CD4-positive, alpha-beta T cell treated with Interleukin-6 at 100 ng/mL for 8 hours (primary cell): Measurements from ENCODE around the gene MLF2.

Experiments used
- DNase-seq: peaks from one replicate; pipeline ENCODE4 v3.0.0-alpha.2; 2020; ENCODE audit warnings: mixed read lengths, low spot score

MLF2 gene, protein sequence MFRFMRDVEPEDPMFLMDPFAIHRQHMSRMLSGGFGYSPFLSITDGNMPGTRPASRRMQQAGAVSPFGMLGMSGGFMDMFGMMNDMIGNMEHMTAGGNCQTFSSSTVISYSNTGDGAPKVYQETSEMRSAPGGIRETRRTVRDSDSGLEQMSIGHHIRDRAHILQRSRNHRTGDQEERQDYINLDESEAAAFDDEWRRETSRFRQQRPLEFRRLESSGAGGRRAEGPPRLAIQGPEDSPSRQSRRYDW

DNA sequence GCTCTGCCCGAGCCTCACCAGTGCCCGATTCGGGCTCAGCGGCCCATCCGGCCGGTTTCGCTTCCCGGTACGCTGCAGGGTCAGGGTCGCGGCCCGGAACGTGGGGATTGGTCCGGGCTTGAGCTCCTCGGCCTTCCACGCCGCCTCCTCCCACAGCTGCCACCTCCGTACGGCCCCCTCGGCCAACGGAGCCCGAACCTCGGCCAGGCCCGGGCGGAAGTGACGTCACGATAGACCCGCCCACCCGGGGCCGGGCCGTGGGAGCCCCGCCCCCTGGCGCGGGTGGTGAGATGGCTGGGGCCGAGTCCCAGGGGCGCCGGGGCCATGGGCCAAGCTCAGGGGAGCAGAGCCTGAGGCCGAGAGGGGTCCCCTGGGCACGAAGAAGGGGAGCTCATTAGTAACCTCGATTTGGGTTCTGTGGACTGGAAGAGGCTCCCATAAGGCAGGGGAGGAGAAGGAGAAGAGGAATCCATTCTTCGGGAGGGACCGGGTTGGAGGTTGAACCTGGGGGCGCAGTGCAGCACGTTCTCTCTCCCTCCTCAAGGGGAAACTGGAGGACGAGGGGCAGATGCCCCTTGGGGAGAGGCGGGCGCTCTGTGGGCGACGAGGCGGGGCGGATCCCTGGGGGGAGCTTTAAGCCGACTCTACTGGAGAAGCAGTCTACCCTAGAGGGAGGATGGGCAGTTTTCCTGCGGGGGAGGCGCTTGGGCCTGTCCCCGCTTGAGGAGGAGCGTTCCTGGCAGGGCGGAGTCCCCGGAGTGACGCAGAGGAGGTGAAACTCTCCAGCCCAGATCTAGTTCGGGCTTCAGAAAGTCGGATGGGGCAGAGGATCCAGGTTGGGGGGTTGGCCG lies at the start of gene MLF2:
TSS of gene MLF2 (minus strand) at position 221 of the 851 bp plus-strand sequence. CDS start 807 bp downstream, outside the sequence.
- DNase-seq: peak; percentile 98

DNA sequence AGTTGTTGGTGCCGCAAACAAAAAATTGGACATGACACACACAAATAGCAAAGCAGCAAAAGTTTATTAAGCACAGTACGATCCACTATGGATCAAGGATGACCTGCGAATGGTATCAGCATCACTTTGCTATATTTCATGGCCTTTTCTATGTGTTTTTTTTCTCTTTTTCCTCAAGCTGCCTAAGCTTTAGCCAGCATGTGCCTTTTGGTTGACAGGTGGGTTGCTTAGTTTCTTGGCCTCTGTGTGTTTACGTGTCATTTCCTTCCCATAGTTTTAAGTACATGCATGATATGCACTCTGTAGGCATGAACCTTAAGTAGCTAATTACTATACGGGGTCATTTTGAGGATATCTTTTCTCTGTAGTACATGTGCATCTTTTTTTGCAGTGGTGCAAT lies 46.2 kb upstream of the MLF2 start:
- no peak for DNase-seq

- no peak for DNase-seq
These were observed 43.6 kb upstream of the MLF2 start for GRCh38 chr12:6796576-6796975.

DNA sequence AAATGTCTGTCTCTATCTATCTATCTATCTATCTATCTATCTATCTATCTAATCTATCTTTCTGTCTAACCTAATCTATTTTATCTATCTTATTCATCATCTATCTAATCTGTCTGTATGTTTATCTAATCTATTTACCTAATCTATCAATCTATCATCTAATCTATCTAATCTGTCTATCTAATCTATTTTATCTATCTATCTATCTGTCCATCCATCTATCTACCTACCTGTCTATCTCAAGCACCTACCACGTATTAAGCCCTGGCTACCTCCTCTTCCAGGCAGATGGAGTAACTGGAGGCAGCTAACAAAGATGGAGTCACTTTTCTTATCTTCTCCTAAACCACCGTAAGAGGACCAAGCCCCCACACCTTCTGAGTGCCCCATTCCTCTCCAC lies 42.1 kb upstream of the MLF2 start:
- DNase-seq: no peak

- peak; percentile 69 for DNase-seq
These were observed 39.7 kb upstream of the MLF2 start for GRCh38 chr12:6792522-6793201.

GRCh38 chr12:6791931-6792520 lies 39.1 kb upstream of the MLF2 start:
- DNase-seq: peak; percentile 20

DNA sequence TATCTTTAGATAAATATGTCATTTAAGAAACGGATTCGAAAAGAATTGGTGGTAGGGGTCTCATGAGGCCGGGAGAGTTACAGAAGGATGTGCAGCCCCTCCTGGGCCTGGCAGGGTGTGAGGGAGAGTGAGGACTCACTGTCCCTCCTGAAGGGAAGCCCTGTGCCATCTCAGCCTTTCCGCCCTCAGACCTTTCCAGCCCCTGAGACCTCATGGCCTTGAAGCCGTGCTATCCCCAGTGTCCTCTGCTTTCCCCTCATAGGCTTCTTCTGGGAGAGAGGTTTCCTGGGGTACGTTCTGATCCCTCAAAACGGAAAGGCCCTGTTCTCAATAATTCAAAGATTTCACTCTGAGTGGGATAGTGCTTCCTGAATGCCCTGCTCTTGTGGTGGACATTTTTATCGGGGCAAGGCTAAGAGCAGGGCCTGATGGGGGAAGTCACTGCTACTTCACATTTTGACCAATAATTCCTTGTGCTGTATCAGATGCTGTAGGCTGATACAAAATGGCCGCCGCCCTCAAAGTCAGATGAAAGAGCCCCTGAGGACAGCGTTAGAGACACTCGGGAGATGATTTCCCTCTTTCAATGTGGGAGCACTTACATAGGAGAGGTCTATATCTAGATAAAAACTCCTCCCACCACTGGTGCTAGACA lies 37.7 kb upstream of the MLF2 start:
- peak; percentile 44 for DNase-seq

- DNase-seq: peak; percentile 86
These were observed 36.3 kb upstream of the MLF2 start, which contains the start of gene CD4 for GRCh38 chr12:6788972-6789924. TSS of gene CD4 (plus strand) at chr12:6789528. CDS start at chr12:6800139, 10,611 bp downstream.

DNA sequence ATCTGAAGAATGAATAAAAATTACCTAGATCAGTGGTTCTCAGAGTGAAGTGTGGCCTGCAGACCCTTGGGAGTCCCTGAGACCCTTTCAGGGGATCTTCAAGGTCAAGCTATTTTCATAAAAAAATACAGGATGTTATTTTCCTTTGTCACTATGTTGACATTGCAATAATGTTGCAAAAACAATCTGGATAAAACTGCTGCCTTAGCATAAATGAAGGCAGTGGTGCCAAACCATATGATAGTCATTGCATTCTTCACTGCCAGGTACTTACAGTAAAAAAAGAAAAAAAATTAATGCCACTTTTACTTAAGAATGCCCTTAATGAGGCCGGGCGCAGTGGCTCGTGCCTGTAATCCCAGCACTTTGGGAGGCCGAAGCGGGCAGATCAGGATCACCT lies 34.4 kb upstream of the MLF2 start:
- DNase-seq: no peak

DNA sequence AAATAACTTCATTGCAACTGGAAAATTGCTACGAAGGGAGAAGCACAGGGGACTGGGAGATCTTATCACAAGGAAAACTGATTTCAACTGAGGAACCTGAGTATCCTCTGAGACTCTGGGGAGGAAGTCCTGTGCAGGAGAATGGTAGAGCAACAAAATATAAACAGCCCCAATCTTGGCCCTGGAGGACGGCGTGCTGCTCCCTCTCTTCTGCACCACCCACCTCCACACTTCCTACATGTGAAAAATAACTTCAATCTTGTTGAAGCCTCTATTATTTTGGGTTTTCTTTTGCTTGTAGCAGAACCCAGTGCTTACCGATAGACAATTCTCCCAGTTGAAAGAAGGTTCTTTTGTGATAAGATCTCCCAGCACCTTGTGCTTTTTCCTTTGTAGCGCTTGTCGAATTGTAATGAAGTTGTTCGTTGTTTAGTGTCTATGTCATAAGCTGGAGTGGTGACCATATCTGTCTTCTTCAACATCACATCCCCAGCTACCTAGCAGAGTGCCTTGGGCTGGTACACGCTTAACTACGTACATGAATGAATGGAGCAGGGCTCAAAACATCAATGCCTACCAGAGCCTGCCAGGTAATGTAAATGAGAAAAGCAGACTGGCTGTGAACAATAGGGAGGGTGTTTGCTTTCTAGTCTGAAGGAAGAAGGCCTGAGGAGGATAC lies 33.6 kb upstream of the MLF2 start:
- DNase-seq: peak; percentile 31

- no peak for DNase-seq
These were observed 31.8 kb upstream of the MLF2 start for GRCh38 chr12:6784761-6785160.

DNA sequence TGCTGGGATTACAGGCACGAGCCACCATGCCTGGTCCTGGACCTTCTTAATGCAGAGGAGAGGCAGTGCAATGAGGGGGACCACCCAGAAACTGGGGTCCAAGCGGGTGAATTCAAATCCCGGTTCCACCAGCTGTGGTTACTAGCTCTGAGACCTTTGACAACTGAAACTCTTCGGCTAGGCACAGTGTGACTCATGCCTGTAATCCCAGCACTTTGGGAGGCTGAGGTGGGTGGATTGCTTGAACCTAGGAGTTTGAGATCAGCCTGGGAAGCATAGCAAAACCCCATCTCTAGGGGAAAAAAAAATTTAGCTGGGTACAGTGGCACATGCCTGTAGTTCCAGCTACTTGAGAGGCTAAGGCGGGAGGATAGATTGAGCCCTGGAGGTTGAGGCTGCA lies 31.4 kb upstream of the MLF2 start:
- no peak for DNase-seq

GRCh38 chr12:6783828-6784227 lies 30.9 kb upstream of the MLF2 start:
- DNase-seq: no peak

DNA sequence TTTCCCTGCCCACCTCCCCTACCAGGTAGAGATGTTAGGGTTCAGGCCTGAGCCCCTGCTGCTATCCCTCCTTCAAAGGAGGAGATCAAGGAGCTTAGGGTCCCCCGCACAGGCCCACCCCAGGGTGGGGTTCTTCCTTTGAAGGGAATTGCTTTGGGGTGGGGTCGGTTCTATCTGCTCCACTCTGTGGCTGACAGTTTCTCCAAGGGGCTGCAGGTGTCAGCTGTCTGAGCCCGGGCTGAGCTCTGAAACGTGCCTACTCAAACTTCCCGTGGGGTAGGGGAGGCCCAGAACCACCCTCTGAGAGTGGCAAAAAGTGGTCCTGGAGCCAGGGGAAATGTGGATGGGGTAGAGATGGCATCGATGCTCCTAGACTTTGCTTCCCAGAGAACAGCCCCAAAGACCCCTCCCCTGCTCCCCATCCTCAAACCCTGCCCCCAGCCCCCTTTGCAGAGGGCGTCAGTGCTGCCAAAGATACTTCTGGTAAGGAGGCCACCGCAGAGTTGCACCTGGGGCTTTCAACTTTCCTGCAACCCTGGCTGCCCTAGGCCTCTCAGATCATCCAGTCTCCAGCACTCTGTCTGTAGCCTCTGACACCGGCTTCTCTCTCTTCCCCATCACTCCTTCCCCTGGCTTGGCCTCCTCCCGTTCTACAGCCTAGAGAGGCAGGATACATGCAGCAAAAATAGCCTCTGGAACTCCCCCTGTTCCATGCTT lies 30.1 kb upstream of the MLF2 start:
- no peak for DNase-seq

- no peak for DNase-seq
These were observed 29.2 kb upstream of the MLF2 start for GRCh38 chr12:6782119-6782518.

- no peak for DNase-seq
These were observed 27.6 kb upstream of the MLF2 start for GRCh38 chr12:6780573-6780972.

DNA sequence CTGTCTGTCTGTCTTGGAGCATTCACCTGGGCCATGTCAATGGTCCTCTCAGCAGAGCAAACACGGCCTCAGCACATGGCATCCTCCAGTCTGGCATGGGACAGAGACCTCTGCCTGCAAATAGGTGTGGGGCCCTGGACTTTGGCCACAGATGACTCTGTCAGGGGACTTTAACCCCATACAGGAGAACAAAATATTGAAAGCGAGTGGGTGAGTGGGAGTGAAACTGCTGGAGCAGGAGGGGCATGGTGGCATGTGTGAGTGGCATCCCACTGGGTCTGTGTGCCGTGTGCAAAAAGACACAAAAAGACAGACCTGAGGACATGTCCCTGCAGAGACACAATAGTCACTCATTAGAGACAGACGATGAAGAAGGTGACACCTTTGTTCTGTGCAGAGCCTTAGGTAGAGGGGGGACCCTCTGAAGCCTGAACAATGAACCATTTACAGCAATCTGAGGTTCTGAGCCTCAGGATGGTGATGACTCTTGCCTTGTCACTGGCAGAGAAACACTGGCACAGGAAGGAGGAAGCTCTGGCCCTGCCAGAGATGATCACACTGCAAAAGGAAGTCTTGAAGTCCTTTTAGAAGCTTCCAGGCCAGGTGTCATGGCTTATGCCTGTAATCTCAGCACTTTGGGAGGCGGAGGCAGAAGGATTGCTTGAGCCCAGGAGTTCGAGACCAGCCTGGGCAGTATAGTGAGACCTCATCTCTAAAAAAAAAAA lies 26.9 kb upstream of the MLF2 start:
- no peak for DNase-seq
